Measurements from ENCODE around the gene PAPPA.

DNA sequence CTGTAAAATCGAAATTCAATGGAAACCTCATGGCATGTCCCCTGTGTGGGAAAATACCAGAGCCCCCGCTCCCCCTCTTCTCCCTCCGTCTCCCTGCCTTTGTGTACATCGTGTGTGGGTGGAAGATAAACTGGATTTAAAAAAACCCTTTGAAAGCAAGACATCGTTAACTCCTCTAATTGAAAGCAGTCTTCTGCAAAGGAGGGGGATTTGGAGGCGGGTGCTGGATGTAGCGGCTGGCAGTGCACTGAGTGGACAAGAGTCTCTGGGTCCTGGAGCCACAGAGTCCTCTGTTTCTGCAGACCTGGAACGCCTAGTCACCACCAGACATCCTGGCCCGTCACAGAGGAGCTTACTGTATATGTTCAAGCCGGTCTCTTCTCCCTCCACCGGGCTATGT lies 169.4 kb downstream of the PAPPA start:
- TF ChIP-seq, protein P1, sequence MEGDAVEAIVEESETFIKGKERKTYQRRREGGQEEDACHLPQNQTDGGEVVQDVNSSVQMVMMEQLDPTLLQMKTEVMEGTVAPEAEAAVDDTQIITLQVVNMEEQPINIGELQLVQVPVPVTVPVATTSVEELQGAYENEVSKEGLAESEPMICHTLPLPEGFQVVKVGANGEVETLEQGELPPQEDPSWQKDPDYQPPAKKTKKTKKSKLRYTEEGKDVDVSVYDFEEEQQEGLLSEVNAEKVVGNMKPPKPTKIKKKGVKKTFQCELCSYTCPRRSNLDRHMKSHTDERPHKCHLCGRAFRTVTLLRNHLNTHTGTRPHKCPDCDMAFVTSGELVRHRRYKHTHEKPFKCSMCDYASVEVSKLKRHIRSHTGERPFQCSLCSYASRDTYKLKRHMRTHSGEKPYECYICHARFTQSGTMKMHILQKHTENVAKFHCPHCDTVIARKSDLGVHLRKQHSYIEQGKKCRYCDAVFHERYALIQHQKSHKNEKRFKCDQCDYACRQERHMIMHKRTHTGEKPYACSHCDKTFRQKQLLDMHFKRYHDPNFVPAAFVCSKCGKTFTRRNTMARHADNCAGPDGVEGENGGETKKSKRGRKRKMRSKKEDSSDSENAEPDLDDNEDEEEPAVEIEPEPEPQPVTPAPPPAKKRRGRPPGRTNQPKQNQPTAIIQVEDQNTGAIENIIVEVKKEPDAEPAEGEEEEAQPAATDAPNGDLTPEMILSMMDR (IDR thresholded peaks at IDR 0.05; ENCODE audit: insufficient read depth, low read length, poor library complexity, severe bottlenecking), result no peak
- TF ChIP-seq EZH2phosphoT487 (conservative IDR thresholded peaks at IDR 0.05; ENCODE audit: low read length), result no peak

Data from SU-DHL-6 (cell line).